Measurements from ENCODE around the gene TPSG1.
"Not testable (repeated sequence)": the region's sequence is repeated elsewhere in the genome, so short reads cannot be mapped to it uniquely, and the experiment has no call there.

The TPSG1 gene

DNA sequence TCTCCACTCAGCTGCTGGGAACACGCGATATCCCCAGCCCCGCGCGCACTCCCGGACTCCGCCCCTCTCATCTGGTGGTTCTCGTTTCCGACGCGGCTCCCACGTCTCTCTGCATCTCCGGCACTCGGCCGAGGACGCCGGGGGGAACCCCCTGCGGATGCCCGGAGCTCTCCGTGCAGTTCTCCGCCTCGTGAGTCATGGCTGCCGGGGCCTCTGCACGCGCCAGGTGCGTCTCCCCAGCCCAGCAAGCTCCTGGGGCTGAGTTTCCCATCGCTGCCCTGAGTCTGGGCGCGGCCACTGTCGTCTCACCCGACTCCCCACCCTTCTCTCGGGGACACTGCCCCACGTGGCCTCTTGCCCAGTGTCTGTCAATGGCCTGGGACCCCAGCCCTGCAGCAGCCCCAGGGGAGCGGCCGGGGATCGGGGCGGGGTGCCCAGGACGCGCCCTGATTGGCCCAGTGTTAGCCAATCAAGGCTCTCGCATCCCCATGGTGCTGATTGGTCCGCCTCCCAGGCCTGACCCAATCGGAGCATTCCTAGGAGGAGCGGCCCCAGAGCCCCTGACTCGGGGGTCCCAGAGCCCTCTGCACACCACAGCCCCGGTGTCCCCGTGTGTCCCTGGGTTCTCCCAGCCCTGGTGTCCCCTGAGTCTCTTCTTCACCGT lies 28.8 kb upstream of the TPSG1 start:
- not testable (repeated sequence) for H3K4me3 ChIP-seq (ENCODE audit: low read depth, low read length); DNase-seq (ENCODE audit: low read depth)

DNA sequence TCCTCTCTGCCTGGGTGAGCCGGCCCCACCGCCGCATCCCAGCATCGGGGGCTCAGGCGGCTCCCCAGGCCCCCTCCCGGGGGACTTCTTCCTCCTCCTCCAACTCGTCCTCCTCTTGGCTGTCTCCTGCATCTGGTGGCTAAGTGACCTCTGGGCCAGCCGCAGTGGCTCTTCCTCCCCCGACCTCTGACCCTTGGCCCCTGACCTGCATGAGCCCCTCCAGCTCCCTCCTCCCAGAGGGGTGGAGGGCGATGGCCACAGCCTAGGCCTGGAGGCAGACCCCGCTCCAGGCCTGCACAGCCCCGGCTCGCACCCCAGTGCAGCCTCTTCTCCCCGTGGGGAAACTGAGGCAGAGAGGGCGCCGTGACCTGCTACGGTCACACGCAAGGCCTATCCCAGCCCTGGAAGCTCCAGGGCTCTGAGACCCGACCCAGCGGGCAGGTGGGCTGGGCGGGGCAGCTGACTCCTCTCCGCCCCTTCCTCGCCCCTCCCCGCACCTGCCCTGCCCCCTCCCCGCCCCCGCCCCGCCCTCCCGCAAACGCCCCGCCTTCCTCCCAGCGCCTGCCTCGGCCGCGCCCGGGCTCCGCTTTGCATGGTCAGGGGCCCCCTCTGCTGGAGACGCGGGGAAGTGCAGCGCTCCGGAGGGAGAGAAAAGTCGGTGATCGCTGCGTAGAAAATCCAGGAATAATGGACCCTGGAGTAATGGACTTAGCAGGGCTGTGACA lies 24.1 kb upstream of the TPSG1 start:
- not testable (repeated sequence) for DNase-seq (ENCODE audit: low read depth); H3K4me3 ChIP-seq (ENCODE audit: low read depth, low read length)

DNA sequence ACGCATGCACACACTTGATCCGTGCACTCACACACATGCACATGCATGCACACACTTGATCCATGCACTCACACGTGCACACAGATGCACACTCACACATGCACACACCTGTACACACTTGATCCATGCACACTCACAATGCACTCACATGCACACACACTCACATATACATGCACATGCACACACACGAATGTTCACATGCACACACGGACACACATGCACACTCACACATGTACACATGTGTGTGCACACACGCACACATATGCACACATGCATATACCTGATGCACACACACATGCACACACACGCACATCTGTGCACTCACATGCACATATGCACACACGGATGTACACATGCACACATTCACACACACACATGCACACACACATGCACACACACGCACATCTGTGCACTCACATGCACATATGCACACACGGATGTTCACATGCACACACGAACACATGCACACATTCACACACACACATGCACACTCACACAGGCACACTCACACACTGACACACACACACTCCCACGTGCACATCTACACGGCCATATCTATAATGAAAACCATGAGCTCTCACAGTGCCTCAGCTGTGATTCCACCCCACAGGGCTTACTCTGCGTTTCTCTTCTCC lies 23.0 kb upstream of the TPSG1 start:
- not testable (repeated sequence) for DNase-seq (ENCODE audit: low read depth); H3K4me3 ChIP-seq (ENCODE audit: low read depth, low read length)

DNA sequence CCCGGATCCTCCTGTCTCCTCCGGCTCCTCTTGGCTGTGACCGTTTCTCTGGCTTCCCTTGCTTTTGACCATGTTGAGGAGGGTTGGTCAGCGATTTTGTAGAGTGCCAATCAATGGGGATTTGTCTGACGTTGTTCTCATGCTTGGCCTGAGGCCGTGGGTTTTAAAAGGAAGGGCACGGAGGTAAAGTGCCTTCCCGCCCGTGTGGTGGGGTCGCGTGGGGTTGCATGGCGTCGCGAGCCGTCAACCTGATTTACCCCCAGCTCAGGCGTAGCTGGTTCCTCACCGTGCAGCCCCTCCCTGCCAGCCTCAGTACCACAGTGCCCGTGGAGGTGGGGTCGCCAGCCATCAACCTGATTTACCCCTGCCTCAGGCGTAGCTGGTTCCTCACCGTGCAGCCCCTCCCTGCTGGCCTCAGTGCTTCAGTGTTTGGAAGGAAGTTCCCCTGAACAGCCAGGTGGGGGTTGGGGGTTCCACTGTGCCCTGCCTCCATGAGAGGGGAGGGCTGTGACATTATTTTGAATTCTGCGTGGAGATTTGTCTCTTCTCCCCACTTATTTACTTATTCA lies 20.5 kb upstream of the TPSG1 start:
- TF ChIP-seq, protein P1, sequence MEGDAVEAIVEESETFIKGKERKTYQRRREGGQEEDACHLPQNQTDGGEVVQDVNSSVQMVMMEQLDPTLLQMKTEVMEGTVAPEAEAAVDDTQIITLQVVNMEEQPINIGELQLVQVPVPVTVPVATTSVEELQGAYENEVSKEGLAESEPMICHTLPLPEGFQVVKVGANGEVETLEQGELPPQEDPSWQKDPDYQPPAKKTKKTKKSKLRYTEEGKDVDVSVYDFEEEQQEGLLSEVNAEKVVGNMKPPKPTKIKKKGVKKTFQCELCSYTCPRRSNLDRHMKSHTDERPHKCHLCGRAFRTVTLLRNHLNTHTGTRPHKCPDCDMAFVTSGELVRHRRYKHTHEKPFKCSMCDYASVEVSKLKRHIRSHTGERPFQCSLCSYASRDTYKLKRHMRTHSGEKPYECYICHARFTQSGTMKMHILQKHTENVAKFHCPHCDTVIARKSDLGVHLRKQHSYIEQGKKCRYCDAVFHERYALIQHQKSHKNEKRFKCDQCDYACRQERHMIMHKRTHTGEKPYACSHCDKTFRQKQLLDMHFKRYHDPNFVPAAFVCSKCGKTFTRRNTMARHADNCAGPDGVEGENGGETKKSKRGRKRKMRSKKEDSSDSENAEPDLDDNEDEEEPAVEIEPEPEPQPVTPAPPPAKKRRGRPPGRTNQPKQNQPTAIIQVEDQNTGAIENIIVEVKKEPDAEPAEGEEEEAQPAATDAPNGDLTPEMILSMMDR (IDR thresholded peaks at IDR 0.05; ENCODE audit: control insufficient read depth, extremely low read depth, insufficient read depth), result no peak
- no peak for DNase-seq (ENCODE audit: low read depth)
- H3K4me3 ChIP-seq (ENCODE audit: low read depth, low read length), result no peak overlapping the region

DNA sequence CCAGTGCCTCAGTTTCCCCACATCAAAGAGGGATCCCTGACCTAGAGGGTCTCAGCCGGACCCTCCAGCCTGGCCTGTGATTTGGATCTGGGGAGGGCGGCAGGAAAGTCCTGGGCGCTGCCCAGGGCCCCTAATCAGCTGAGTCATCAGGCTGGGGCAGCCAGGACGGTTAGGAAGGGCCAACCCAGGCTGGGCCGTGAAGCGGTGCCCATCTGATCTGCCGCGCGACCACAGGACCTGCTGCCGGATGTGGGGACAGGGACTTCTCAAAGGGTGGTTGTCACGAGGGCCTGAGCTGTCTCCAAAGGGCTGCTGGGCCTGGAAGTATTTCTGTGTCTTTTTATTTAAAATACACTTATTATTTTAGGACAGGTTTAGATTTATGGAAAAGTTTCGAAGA lies 19.8 kb upstream of the TPSG1 start:
- no peak overlapping the region for H3K4me3 ChIP-seq (ENCODE audit: low read depth, low read length)
- DNase-seq (ENCODE audit: low read depth), result no peak
- TF ChIP-seq, protein P1 (IDR thresholded peaks at IDR 0.05; ENCODE audit: control insufficient read depth, extremely low read depth, insufficient read depth), result no peak

DNA sequence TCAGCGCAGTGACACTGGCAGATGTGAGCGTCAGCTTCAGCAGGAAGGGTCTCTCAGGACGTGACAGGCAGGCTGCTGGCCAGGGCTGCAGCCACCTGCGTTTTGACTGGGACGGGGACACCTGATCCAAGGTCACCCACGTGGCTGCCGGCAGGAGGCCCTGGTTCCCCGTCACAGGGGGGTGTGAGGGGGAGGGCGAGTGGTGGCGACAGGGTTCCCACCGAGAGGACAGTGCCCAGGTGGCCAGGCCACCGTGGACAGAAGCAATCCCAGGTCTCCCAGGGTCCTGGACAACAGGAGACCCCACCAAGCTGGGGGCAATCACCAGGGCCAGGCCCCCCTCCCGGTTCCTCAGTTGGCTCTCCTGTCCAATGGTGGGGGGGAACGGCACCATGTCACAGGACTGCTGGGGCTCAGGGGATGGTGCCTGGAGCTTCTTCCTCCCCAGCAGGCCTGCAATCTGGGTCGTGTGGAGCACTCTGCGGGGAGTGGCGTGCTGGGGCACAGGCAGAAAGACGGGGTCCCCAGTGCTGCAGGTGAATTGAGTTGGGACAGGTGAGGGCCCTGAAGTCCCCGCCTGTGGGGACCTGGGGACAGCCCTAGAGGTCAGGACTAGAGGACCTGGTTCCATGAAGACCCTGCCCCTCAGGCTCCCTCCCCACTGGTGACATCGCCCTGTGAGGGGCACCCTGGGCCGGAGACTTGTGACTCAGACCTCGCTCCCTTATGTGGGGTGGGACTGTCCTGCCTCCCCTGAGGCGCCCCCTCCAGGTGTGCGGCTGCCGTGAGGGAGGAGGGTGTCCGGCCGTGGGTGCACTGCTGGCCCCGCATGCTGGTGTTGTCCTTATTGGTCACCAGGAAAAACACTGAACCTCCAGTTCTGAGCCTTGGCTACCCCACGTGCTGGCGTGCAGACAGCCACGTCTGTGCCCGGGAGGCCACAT lies 19.1 kb upstream of the TPSG1 start:
- not testable (repeated sequence) for H3K4me3 ChIP-seq (ENCODE audit: low read depth, low read length); DNase-seq (ENCODE audit: low read depth)

DNA sequence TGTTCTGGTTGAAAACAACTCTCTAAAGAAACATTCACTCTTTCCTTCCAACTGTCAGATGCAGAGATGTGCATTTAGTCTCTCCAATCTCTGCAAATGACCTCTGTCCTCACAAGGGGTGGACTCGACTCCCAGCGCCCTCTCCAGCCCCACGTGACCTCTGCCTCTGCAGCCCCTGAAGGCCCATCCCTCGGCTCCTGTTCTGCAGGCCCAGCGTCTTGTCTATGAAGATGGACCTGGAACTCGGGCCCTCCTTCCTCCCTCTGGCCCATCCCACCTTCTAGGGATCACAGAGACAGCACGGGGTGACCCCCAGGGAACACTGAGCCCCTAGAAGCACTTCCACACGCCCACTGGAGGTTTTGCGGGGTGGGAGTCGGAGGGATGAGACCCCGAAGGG lies 18.3 kb upstream of the TPSG1 start:
- H3K4me3 ChIP-seq (ENCODE audit: low read depth, low read length); DNase-seq (ENCODE audit: low read depth): not testable (repeated sequence)

DNA sequence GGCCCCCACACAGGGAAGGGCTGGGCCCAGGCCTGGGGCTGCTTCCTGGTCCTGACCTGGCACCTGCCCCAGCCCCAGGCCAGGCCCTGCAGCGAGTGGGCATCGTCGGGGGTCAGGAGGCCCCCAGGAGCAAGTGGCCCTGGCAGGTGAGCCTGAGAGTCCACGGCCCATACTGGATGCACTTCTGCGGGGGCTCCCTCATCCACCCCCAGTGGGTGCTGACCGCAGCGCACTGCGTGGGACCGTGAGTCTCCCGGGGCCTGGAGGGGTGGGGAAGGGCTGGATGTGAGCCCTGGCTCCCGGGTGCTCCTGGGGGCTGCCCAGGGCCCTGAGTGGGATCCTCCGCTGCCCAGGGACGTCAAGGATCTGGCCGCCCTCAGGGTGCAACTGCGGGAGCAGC lies 16.0 kb upstream of the TPSG1 start:
- not testable (repeated sequence) for DNase-seq (ENCODE audit: low read depth); H3K4me3 ChIP-seq (ENCODE audit: low read depth, low read length)

DNA sequence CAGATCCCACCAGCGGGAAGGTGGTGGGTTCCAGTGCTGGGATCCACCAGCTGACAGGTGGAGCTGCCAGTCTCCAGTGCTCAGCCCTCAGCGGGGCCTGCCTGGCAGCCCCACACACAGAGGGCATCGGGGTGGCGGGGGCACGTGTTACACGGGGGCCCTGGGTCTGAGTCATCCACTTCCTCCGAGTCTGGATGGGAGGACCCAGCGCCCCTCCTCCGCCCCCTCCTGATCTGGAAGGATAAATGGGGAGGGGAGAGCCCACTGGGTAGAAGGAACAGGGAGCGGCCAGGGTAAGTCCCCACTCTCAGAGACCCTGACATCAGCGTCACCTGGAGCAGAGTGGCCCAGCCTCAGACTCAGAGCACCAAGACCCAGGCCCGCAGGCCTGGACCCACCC lies 15.4 kb upstream of the TPSG1 start, which contains the start of gene TPSAB1:
TSS of gene TPSAB1 (plus strand) at position 270 of the 400 bp plus-strand sequence. CDS start 234 bp downstream, outside the sequence.
- not testable (repeated sequence) for DNase-seq (ENCODE audit: low read depth); H3K4me3 ChIP-seq (ENCODE audit: low read depth, low read length)

DNA sequence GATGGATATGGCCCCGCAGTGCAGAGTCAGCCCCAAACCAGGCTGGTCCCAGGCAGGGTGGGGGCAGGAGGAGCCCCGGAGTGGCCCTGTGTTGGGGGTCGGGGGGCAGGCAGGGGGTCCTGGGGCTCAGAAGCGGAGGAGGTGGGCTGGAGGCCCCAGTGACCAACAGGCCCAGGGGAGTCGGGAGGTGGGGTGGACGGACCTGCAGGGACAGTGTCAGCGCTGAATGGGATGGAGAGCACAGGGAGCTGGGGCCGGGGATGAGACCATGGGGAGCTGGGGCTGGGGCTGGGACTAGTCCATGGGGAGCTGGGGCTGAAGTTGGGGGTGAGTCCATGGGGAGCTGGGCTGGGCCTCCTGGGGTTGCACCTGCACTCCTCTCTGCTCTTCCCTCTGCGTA lies 14.5 kb upstream of the TPSG1 start:
- not testable (repeated sequence) for H3K4me3 ChIP-seq (ENCODE audit: low read depth, low read length); DNase-seq (ENCODE audit: low read depth)

DNA sequence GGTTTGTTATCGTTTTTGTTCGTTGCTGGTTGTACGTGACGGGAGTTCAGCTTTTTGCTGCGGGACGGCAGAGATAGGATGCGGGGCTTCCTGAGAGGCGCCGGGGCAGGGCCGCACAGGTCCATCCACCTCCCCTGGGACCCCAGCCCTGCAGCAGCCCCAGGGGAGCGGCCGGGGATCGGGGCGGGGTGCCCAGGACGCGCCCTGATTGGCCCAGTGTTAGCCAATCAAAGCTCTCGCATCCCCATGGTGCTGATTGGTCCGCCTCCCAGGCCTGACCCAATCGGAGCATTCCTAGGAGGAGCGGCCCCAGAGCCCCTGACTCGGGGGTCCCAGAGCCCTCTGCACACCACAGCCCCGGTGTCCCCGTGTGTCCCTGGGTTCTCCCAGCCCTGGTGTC lies 13.8 kb upstream of the TPSG1 start:
- not testable (repeated sequence) for DNase-seq (ENCODE audit: low read depth)
- peak overlapping the region; percentile 43 for H3K4me3 ChIP-seq (ENCODE audit: low read depth, low read length)

All from LNCaP clone FGC (cell line).